Large intestine (tissue), 3 donors: ENCODE measurements around the gene MAPK8IP3. TPM values are rescaled to one million over a fixed set of nuclear protein-coding genes. Genes with fewer than 3 reads are reported as not detected.
"Not testable (repeated sequence)": the region's sequence is repeated elsewhere in the genome, so short reads cannot be mapped to it uniquely, and the experiment has no call there.

ENCODE experiments used
- DNase-seq, 2 donors: peaks; one replicate each; pipeline versions ENCODE4 v3.0.0 to v3.0.0-alpha.2; 2013
- H3K27ac ChIP-seq: one replicate; pipeline ENCODE4 v1.5.1; 2013; ENCODE audit warnings: low read length
- H3K27me3 ChIP-seq: 2 replicates; pipeline ENCODE4 v1.6.1; 2013; ENCODE audit warnings: low read length; ENCODE audit not compliant: control insufficient read depth, insufficient read depth
- H3K36me3 ChIP-seq: 2 replicates; pipeline ENCODE4 v1.6.1; 2013; ENCODE audit warnings: low read length; ENCODE audit not compliant: control insufficient read depth, insufficient read depth
- H3K4me1 ChIP-seq: one replicate; pipeline ENCODE4 v1.6.1; 2013; ENCODE audit warnings: low read length; ENCODE audit not compliant: control insufficient read depth, insufficient read depth
- H3K4me3 ChIP-seq: one replicate; pipeline ENCODE4 v1.5.1; 2013; ENCODE audit warnings: low read length
- H3K9me3 ChIP-seq: one replicate; pipeline ENCODE4 v1.6.1; 2013; ENCODE audit warnings: mild to moderate bottlenecking, low read depth, low read length, moderate library complexity; ENCODE audit not compliant: control insufficient read depth
- WGBS: methylation state at CpG from one replicate; pipeline ENCODE4 v1.1.5; 2013; ENCODE audit warnings: low lambda C conversion rate; ENCODE audit not compliant: insufficient coverage; 5-methylcytosine and 5-hydroxymethylcytosine counted together
- polyA plus RNA-seq: library from polyadenylated mRNA; unstranded; fragments of 120-200 nt; gene quantifications from one replicate; pipeline ENCODE4 v1.2.1, GENCODE V29; 2013

The MAPK8IP3 gene
- polyA plus RNA-seq, 1 donor, result 67.8 TPM

DNA sequence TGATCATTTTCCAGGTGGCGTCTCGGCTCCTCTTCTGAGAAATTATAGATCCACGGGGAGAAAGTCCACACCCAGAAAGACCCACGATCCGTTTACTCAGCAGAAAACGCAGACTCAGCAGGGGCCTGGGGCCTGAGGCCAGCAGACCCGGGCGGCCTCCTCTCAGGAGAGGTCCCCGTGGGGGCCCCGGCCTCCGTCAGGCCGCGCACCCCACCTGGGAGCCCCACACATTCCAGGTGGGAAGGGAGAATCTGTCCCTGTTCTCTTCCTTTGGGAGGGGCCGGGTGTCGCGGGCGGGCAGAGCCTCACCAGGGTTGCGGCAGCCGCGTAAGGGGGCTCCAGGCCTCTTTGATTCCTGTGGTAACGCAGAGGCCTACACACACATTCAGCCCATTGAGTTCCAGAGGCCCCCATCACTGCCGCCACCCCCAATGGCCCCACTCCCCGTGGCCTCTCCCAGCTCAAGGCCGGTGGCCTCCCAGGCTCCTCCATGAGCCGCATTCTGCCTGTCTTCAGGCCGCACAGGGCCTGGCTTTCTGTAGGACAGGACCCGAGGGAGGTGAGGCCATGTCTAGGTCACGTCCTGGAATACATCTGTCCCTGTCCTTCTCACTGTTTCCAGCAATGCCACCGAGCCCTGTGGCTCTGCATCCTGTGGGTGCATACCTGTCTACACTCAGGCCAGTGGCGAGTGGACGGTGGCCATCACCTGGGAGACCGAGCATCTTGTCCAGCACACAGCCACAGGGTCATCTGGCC is 89.1 kb downstream of the MAPK8IP3 start:
- Histone ChIP-seq H3K27ac (peak overlapping the region; percentile 39), H3K27me3 (no peaks in the 10 kb centered on the region), H3K9me3 (peaks cover 28% of the 10 kb centered on the region), H3K36me3 (peaks cover 10% of the 10 kb centered on the region), H3K4me3 (peak overlapping the region; percentile 39), H3K4me1 (peaks cover 13% of the 10 kb centered on the region)
- no peak for DNase-seq
- no CpG with 5 or more reads among the region's 32 CpGs for WGBS

DNA sequence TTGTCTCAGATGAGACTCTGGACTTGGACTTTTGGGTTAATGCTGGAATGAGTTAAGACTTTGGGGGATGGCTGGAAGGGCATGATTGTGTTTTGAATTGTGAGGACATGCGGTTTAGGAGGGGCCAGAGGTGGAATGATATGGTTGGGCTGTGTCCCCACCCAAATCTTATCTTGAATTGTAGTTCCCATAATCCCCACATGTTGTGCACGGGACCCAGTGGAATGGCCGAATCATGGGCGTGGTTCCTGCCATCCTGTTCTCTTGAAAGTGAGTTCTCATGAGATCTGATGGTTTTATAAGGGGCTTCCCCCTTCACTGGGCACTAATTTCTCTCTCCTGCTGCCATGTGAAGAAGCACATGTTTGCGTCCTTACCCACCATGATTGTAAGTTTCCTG is 93.3 kb downstream of the MAPK8IP3 start:
- WGBS, result no CpG with 5 or more reads among the region's 5 CpGs
- not testable (repeated sequence) for H3K9me3 ChIP-seq, H3K27me3 ChIP-seq, H3K27ac ChIP-seq, H3K4me1 ChIP-seq, H3K4me3 ChIP-seq, DNase-seq, H3K36me3 ChIP-seq

DNA sequence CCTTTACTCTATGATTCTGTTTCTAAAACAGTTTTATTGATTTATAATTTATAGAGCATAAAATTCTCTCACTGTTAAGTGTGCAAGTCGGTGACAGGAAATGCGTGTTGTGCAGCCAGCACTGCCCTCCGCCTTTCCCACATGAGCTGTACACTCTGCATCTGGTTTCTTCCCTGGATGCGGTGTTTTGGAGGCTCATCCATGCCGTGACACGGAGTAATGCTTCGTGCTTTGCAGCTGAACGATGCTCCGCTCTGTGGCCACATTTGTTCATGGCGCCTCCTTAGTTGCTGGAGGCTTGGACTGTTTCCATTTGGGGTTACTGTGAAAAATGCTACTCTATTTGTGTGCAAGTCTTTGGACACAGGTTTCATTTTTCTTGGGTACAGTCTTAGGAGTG is 94.7 kb downstream of the MAPK8IP3 start:
- no peaks in the 10 kb centered on the region for H3K27me3 ChIP-seq
- 80% methylated on average over 1 of the region's 10 CpGs for WGBS
- DNase-seq, result no peak
- H3K36me3 ChIP-seq, result no peaks in the 10 kb centered on the region
- H3K9me3 ChIP-seq, result peaks cover 3% of the 10 kb centered on the region
- no peak overlapping the region for H3K4me3 ChIP-seq
- no peak overlapping the region for H3K27ac ChIP-seq
- H3K4me1 ChIP-seq, result no peaks in the 10 kb centered on the region

DNA sequence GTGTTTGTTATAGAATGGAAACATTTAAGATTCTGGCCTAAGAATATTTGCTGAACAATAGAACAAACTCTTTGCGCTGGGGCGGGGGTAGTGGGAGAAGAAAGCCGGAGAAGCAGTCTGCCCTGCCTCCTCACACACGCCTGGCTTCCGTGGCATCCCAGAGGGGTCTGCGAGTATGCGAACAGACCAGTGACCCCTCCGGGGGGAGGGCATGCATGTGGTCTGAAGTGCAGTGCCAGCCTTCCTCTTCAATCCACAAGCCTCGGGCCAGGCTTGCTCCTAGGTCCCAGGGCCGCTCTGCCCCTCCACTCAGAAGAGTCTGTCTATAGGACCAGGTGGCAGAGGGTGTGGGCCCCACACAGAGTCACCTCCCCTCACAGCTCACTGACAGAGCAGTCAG is 101.6 kb downstream of the MAPK8IP3 start:
- no CpG with 5 or more reads among the region's 10 CpGs for WGBS
- DNase-seq, result no peak
- no peaks in the 10 kb centered on the region for H3K4me1 ChIP-seq
- H3K36me3 ChIP-seq, result peaks cover 25% of the 10 kb centered on the region
- H3K27ac ChIP-seq, result no peak overlapping the region
- no peaks in the 10 kb centered on the region for H3K27me3 ChIP-seq
- H3K9me3 ChIP-seq, result no peaks in the 10 kb centered on the region
- no peak overlapping the region for H3K4me3 ChIP-seq

DNA sequence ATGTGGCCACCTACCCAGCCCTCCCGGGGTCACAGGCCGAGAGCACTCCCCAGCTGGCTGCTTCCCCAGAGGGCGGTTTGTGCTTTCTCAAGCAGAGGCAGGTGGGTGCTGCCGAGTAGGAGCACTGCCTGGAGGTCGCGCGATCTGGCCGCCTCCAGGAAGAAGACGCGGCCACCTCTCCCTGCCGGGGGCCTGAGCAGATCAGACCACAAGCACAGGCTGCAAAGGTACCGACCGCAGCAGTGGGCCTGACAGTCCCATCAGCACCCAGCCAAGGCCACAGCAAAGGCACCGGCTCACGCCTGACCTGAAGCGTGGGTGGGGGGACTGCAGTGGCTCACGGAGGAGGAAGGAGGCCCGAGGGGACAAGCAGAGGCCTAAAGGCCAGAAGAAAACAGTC is 102.7 kb downstream of the MAPK8IP3 start:
- Histone ChIP-seq H3K36me3 (peaks cover 31% of the 10 kb centered on the region), H3K27me3 (no peaks in the 10 kb centered on the region), H3K4me3 (no peak overlapping the region), H3K27ac (no peak overlapping the region), H3K9me3 (no peaks in the 10 kb centered on the region), H3K4me1 (no peaks in the 10 kb centered on the region)
- DNase-seq, result no peak
- no CpG with 5 or more reads among the region's 18 CpGs for WGBS

DNA sequence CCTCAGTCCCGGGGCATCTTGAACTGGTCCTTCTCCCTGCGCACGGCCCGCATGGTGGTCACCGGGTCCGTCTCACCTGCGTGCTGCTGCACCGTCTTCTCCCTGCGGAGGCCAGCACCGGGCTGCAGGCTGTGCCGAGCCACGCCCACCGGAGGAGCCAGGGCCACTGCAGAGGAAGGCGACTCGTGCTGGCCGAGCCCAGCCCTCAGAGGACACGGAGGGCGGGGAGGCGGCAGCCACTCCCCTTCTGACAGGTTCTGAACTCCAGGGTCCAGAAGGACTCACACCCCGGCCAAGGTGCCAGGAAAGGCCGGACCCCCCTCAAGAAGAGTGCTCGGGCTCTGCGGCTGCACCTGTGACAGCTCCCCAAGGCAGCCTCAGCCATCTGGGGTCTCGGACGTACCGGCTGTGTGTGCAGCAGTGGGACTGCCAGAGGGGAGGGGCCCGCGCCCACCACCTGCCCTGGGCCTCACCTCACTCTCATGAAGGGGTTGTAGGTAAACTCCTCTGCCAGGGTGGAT is 103.3 kb downstream of the MAPK8IP3 start:
- peak in 1 of 2 donors; percentile 35 for DNase-seq
- Histone ChIP-seq H3K4me3 (no peak overlapping the region), H3K9me3 (no peaks in the 10 kb centered on the region), H3K36me3 (peaks cover 32% of the 10 kb centered on the region), H3K4me1 (no peaks in the 10 kb centered on the region), H3K27ac (no peak overlapping the region), H3K27me3 (no peaks in the 10 kb centered on the region)
- no CpG with 5 or more reads among the region's 28 CpGs for WGBS

DNA sequence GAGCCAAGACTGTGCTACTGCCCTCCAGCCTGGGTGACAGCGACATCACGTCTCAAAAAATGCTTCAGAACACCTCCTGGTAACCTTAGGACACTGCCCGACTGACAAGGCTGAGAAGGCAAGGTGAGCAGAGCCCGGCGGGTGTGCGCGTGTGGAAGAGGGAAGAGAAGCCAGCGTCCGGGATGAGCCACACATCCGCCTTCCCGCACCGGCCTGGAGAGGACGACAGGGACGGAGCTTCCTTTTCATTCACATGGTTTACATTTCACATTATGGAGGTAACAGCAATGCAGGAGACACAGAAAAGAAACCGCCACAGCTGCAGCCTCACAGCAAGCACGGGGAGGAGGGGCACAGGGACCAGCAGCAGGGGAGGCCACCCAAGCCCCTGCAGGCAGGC is 104.1 kb downstream of the MAPK8IP3 start:
- Histone ChIP-seq H3K27ac (no peak overlapping the region), H3K4me1 (no peaks in the 10 kb centered on the region), H3K9me3 (no peaks in the 10 kb centered on the region), H3K27me3 (no peaks in the 10 kb centered on the region), H3K4me3 (no peak overlapping the region), H3K36me3 (peaks cover 32% of the 10 kb centered on the region)
- DNase-seq, result no peak
- WGBS, result no CpG with 5 or more reads among the region's 16 CpGs

DNA sequence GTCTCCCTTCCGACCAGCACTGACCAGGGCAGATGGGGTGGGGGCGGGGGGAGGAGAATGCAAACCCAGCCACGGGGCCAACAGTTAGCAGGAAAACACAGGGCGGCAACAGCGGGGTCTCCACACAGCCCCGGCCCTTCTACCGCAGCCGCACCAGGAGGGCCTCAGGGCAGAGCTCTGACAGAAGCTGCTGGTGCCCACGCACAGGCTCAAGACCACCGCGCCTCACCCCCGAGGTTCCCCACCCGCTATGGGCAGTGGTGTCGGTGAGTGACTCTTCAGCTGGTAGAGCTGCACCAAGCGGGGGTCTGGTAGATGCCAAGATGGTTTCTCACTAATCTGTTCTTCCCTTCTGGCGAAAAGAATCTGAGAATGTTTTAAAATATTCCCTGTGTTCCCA is 104.5 kb downstream of the MAPK8IP3 start:
- H3K36me3 ChIP-seq, result peaks cover 37% of the 10 kb centered on the region
- no peaks in the 10 kb centered on the region for H3K9me3 ChIP-seq
- WGBS, result no CpG with 5 or more reads among the region's 16 CpGs
- H3K4me1 ChIP-seq, result no peaks in the 10 kb centered on the region
- no peak overlapping the region for H3K4me3 ChIP-seq
- DNase-seq, result no peak
- no peaks in the 10 kb centered on the region for H3K27me3 ChIP-seq
- no peak overlapping the region for H3K27ac ChIP-seq

DNA sequence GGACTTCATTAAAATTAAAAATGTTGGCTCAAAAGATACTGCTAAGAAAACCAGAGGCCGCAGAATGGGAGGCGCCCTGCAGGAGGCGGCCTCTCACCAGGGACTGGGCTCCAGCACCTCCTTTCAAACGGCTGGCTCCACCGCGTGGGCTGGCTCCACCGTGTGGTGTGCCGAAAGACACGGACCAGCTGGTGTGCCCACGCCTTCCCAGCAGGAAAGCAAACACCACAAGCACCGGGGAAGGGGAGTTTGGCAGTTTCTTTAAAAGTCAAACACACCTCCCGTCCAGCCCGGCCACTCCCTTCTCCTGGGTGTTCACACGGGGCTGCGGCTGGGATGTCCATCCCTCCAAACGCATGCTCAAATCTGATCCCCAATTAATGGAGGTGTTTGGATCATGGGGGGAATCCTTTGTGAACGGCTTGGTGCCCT is 106.8 kb downstream of the MAPK8IP3 start:
- no peaks in the 10 kb centered on the region for H3K4me1 ChIP-seq
- no peaks in the 10 kb centered on the region for H3K27me3 ChIP-seq
- H3K36me3 ChIP-seq, result peaks cover 49% of the 10 kb centered on the region
- no peak overlapping the region for H3K4me3 ChIP-seq
- DNase-seq, result peak in 1 of 2 donors; percentile 62
- no CpG with 5 or more reads among the region's 17 CpGs for WGBS
- no peak overlapping the region for H3K27ac ChIP-seq
- no peaks in the 10 kb centered on the region for H3K9me3 ChIP-seq

DNA sequence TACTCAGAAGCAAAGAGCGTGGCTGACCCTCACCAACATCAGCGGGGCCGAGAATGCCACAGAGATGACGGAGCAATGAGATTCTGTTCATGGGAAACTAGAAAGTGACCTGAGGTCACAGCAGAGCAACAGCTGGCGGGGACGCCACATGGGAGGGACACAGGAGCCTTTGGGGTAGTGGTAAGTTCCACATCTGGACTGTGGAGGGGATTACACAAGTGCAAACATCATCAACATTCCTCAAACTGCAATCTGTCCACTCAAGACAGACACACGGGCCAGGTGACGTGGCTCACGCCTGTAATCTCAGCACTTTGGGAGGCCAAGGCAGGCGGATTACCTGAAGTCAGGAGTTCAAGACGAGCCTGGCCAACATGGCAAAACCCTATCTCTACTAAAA is 109.5 kb downstream of the MAPK8IP3 start:
- no peak overlapping the region for H3K4me3 ChIP-seq
- no peaks in the 10 kb centered on the region for H3K27me3 ChIP-seq
- H3K36me3 ChIP-seq, result peaks cover 55% of the 10 kb centered on the region
- H3K27ac ChIP-seq, result no peak overlapping the region
- DNase-seq, result no peak
- H3K4me1 ChIP-seq, result no peaks in the 10 kb centered on the region
- no CpG with 5 or more reads among the region's 11 CpGs for WGBS
- H3K9me3 ChIP-seq, result no peaks in the 10 kb centered on the region
